HK-2 (cell line): Measurements from ENCODE around the gene GAPDH.
A peak's percentile ranks its signal among the peaks of the same experiment; 100 is the strongest.

Experiments
- DNase-seq: peaks from one replicate; pipeline ENCODE4 v3.0.0-alpha.2; 2018; ENCODE audit not compliant: unreplicated experiment

Gene GAPDH

DNA sequence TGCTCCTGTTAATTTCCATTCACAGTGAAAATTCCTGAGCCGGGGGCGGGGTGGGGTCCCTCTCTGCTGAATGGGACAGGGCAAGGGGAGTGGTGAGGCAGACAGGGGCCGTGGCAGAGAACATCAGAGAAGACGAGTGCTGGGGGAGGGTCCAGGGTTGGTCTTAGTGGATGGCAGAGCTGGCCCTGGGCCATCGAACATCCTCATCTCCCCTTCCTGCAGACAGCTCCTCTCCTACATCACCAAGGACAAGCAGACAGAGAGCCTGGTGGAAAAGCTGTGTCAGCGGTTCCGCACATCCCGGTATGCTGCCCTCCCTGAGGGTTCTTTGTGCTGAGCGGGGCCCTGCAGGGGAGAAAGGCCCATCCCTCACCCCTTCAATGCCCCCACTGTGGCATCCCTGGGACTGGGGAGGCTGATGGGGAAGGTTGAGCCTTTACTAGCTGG lies 5.0 kb upstream of the GAPDH start:
- no peak for DNase-seq

DNA sequence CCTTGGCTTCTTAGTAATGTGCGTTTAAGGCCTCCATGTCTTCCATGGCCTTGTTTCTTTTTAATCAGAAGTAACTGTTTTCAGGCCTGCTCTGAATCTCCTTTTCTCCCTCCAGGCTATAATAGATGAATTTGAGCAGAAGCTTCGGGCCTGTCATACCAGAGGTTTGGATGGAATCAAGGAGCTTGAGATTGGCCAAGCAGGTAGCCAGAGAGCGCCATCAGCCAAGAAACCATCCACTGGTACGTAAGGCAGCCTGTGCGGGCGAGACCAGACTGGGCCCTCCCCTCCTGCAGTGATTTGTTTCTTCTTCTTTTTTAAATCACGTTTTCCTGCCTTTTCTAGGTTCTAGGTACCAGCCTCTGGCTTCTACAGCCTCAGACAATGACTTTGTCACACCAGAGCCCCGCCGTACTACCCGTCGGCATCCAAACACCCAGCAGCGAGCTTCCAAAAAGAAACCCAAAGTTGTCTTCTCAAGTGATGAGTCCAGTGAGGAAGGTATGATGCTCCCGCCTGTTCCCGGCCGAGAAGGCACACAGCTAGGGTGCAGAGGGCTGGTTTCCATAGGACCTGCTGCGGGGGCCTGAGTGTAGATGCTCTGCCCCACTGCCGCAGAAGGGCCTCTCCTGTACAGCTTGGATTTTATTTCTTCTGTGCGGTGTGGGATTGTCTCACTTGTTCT lies 3.6 kb upstream of the GAPDH start:
- DNase-seq, result no peak

DNA sequence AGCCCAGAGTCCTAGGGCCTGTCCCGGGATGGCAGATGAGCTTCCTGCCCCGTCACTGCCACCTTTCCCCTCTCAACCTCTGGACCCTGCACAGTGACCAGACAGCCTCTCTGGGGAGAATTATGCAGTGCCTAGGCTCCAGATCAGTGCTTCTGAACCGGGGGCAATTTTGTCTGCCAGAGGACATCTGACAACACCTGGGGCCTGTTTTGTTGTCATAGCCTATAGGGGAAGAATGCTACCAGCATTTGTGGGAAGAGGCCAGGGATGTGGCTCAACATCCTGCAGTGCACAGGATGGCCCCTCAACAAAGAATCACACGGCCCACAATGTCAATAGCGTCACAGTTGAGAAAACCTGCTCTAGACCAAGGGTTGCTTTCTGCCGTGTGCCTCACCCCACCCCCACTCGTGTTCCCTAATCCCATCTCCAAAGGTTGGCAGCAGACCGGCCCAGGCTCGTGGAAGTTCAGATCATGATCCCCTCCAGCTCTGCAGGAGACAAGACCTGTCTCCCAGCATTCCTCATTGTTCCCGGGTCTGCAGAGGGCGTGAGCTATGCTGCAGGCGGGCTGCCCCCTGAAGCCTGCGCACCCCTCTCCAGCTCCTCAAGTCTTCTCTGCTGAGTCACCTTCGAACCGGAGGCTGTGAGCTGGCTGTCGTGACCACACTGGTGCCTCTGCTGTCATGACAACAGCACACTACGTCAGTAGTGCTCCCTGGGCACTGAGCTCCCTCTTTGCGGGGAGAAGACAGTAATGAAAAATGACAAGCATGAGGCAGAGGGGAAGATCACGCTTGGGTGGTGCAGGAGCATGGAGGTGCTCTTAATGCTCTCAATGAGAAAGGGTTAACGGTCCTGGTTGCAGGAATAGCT lies 2.0 kb upstream of the GAPDH start:
- peak; percentile 94 for DNase-seq

DNA sequence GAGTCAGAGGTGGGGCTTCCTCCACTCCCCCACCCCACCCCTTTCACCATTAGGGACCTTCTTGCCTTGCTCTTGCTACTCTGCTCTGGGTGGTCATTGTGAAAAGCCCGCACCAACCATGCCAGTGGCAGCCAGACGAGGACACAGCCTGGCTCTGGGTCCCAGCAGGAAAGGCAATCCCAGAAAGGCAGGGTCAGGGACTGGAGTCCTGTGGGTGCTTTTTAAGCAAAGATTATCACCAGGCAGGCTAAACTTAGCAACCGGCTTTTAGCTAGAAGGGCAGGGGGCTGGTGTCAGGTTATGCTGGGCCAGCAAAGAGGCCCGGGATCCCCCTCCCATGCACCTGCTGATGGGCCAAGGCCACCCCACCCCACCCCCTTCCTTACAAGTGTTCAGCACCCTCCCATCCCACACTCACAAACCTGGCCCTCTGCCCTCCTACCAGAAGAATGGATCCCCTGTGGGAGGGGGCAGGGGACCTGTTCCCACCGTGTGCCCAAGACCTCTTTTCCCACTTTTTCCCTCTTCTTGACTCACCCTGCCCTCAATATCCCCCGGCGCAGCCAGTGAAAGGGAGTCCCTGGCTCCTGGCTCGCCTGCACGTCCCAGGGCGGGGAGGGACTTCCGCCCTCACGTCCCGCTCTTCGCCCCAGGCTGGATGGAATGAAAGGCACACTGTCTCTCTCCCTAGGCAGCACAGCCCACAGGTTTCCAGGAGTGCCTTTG lies 1.2 kb upstream of the GAPDH start:
- peak; percentile 89 for DNase-seq

DNA sequence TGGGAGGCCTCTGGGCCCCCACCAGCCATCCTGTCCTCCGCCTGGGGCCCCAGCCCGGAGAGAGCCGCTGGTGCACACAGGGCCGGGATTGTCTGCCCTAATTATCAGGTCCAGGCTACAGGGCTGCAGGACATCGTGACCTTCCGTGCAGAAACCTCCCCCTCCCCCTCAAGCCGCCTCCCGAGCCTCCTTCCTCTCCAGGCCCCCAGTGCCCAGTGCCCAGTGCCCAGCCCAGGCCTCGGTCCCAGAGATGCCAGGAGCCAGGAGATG lies 729 bp upstream of the GAPDH start:
- peak; percentile 88 for DNase-seq

DNA sequence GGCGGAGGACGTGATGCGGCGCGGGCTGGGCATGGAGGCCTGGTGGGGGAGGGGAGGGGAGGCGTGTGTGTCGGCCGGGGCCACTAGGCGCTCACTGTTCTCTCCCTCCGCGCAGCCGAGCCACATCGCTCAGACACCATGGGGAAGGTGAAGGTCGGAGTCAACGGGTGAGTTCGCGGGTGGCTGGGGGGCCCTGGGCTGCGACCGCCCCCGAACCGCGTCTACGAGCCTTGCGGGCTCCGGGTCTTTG lies 303 bp downstream of the GAPDH start:
- no peak for DNase-seq

DNA sequence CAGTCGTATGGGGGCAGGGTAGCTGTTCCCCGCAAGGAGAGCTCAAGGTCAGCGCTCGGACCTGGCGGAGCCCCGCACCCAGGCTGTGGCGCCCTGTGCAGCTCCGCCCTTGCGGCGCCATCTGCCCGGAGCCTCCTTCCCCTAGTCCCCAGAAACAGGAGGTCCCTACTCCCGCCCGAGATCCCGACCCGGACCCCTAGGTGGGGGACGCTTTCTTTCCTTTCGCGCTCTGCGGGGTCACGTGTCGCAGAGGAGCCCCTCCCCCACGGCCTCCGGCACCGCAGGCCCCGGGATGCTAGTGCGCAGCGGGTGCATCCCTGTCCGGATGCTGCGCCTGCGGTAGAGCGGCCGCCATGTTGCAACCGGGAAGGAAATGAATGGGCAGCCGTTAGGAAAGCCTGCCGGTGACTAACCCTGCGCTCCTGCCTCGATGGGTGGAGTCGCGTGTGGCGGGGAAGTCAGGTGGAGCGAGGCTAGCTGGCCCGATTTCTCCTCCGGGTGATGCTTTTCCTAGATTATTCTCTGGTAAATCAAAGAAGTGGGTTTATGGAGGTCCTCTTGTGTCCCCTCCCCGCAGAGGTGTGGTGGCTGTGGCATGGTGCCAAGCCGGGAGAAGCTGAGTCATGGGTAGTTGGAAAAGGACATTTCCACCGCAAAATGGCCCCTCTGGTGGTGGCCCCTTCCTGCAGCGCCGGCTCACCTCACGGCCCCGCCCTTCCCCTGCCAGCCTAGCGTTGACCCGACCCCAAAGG lies 804 bp downstream of the GAPDH start:
- DNase-seq, result peak; percentile 61

DNA sequence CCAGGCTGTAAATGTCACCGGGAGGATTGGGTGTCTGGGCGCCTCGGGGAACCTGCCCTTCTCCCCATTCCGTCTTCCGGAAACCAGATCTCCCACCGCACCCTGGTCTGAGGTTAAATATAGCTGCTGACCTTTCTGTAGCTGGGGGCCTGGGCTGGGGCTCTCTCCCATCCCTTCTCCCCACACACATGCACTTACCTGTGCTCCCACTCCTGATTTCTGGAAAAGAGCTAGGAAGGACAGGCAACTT lies 1.3 kb downstream of the GAPDH start:
- DNase-seq, result no peak

DNA sequence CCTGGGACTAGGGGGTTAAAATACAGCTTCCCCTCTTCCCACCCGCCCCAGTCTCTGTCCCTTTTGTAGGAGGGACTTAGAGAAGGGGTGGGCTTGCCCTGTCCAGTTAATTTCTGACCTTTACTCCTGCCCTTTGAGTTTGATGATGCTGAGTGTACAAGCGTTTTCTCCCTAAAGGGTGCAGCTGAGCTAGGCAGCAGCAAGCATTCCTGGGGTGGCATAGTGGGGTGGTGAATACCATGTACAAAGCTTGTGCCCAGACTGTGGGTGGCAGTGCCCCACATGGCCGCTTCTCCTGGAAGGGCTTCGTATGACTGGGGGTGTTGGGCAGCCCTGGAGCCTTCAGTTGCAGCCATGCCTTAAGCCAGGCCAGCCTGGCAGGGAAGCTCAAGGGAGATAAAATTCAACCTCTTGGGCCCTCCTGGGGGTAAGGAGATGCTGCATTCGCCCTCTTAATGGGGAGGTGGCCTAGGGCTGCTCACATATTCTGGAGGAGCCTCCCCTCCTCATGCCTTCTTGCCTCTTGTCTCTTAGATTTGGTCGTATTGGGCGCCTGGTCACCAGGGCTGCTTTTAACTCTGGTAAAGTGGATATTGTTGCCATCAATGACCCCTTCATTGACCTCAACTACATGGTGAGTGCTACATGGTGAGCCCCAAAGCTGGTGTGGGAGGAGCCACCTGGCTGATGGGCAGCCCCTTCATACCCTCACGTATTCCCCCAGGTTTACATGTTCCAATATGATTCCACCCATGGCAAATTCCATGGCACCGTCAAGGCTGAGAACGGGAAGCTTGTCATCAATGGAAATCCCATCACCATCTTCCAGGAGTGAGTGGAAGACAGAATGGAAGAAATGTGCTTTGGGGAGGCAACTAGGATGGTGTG lies 1.9 kb downstream of the GAPDH start:
- DNase-seq, result peak; percentile 31

DNA sequence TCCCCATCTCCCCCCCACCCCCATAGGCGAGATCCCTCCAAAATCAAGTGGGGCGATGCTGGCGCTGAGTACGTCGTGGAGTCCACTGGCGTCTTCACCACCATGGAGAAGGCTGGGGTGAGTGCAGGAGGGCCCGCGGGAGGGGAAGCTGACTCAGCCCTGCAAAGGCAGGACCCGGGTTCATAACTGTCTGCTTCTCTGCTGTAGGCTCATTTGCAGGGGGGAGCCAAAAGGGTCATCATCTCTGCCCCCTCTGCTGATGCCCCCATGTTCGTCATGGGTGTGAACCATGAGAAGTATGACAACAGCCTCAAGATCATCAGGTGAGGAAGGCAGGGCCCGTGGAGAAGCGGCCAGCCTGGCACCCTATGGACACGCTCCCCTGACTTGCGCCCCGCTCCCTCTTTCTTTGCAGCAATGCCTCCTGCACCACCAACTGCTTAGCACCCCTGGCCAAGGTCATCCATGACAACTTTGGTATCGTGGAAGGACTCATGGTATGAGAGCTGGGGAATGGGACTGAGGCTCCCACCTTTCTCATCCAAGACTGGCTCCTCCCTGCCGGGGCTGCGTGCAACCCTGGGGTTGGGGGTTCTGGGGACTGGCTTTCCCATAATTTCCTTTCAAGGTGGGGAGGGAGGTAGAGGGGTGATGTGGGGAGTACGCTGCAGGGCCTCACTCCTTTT lies 2.7 kb downstream of the GAPDH start:
- peak; percentile 31 for DNase-seq

DNA sequence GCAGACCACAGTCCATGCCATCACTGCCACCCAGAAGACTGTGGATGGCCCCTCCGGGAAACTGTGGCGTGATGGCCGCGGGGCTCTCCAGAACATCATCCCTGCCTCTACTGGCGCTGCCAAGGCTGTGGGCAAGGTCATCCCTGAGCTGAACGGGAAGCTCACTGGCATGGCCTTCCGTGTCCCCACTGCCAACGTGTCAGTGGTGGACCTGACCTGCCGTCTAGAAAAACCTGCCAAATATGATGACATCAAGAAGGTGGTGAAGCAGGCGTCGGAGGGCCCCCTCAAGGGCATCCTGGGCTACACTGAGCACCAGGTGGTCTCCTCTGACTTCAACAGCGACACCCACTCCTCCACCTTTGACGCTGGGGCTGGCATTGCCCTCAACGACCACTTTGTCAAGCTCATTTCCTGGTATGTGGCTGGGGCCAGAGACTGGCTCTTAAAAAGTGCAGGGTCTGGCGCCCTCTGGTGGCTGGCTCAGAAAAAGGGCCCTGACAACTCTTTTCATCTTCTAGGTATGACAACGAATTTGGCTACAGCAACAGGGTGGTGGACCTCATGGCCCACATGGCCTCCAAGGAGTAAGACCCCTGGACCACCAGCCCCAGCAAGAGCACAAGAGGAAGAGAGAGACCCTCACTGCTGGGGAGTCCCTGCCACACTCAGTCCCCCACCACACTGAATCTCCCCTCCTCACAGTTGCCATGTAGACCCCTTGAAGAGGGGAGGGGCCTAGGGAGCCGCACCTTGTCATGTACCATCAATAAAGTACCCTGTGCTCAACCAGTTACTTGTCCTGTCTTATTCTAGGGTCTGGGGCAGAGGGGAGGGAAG lies 3.5 kb downstream of the GAPDH start:
- peak; percentile 83 for DNase-seq

DNA sequence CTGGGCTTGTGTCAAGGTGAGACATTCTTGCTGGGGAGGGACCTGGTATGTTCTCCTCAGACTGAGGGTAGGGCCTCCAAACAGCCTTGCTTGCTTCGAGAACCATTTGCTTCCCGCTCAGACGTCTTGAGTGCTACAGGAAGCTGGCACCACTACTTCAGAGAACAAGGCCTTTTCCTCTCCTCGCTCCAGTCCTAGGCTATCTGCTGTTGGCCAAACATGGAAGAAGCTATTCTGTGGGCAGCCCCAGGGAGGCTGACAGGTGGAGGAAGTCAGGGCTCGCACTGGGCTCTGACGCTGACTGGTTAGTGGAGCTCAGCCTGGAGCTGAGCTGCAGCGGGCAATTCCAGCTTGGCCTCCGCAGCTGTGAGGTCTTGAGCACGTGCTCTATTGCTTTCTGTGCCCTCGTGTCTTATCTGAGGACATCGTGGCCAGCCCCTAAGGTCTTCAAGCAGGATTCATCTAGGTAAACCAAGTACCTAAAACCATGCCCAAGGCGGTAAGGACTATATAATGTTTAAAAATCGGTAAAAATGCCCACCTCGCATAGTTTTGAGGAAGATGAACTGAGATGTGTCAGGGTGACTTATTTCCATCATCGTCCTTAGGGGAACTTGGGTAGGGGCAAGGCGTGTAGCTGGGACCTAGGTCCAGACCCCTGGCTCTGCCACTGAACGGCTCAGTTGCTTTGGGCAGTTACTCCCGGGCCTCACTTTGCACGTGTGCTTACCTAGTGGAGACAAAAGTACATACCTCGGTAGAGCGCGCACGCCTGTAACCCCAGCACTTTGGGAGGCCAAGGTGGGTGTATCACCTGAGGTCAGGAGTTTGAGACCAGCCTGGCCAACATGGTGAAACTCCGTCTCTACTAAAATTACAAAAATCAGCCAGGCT lies 4.3 kb downstream of the GAPDH start:
- peak; percentile 75 for DNase-seq

DNA sequence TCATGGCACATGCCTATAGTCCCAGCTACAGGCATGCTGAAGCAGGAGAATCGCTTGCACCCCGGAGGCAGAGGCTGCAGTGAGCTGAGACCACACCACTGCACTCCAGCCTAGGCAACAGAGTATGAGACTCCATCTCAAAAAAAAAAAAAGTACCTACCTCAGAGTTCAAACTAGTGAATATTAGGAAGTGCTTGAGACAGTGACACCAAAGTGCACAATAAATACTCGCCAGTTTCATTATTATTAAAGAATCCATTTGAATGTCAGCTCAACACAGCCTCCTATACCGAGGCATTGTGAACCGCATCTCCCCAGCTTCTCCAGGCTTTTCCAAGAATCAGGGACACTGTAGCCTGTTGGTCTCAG lies 5.0 kb downstream of the GAPDH start:
- DNase-seq, result no peak

DNA sequence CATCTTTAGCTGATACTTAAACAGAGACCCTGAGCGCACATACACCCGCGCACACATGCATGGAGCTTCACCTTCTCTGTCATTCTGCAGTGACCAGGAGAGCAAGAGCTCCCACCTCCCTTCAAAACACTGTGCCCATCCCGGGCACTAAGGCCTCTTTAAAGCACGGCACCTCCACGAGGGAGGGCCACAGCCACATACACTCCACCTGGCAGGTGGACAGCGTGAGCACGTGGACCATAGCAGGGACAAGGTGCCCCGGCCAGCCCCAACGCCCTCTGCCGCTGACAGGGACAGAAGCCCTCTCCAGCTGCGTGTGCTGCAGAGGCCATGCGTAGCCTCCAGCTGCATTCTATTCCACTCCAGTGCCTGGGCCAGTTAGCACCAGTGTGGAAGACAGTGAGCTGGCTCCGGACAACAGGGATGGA lies 5.4 kb downstream of the GAPDH start:
- DNase-seq, result no peak

DNA sequence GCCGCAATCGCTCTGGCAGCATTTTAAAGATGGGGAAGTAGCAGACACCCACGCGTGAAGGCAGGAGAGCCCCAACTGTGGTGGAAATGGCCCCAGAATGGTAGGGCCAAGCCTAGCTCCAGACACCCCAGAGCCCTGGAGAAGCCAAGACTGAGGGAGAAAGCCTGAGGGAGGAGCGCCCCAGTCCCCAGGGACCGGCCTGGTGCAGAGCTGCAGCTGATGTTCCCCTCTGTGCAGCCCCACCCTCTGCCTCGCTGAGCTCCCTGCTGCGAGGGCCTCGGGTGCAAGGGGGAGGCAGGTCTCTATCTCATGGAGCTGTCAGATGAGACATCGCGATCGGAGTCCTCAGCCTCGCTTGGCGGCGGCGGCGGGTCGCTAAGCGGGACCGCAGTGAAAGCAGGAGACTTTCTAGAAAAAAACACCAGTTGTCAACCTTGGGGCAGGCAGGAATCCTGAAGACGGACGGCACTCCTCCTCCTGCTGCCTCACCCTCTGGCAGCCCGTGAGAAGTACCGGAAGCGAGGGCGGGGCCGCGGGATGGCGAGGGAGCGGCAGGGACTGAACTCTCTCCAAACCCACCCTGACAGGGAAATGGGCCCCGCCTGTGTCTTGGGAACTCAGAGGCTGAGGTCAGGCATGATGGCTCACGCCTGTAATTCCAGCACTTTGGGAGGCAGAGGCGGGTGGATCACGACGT lies 6.0 kb downstream of the GAPDH start:
- DNase-seq, result no peak

DNA sequence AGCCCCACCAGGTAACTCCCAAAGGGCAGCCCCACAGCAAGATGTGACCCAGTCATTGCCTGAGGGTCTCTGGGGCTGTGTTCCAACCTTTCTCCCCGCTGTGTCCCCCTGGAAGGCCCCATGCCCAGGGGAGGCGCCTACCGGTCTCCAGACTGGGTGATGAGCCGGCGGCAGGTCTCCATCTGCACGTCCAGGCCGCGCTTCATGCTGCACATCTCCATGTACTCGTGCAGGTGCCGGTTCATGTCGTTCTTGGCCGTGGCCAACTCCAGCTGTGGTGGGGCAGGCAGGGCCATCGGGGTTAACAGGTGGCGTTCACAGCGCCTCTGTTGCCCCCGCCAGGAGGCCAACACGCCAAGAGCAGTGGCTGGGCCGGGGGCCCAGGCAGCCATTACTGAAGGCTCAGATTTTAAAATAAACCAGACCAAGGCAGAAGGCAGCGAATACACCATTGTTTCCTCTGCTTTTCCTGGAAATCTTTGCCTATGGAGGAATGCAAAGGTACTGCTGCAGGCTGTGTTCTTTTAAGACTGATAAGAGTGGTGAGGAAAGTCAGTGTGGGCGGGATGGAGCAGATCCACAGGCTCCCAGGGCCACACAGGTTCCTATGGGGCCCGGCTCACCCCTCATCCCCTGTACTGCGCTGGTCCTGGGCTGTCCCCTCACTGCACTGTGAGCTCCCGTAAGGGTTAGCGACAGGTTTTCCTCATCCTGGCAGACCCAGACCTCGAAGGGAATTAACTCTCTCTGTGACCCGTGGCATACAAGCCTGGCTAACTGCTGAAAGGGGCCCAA lies 7.3 kb downstream of the GAPDH start:
- no peak for DNase-seq

DNA sequence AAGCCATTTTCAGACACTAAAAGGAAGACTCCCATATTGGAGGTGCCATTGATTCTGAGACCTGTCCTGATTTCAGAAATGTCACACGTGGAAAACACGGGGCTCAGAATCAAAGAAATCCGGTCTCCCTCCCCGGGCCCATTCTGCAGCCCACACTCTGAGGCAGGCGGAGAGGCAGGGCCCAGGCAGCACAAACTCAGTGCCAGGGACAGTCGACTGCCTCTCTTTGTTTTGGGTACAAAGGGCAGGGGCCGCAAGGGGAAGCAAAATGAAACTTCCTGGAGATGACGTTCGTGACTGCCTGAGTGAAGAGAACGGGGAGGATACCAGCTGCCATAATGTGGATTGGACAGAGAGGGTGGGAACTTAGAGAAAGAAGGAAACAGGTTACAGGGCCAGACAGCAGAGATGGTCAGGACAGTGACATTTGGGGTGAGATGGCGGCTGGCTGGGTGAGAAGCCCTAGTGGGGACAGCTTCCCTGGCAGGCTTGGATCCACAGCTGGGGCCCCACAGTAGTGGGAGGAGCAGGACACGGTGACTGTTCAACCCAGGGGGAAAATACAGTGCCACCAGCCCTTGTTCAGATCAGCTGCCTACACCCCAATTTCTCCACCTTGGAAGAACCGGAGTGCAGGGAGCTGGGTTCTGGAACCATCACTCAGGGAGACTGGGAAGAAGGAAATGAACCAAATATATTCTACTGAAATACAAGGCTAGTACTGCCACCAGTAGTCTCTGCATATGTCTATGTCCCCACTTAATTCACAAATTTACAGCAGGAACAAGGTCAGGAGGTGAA lies 8.1 kb downstream of the GAPDH start:
- no peak for DNase-seq
